Cardiac muscle cell (in vitro differentiated cells and primary cell): ENCODE results near the gene TIMM22. TPM values are rescaled to one million over a fixed set of nuclear protein-coding genes. Genes with fewer than 3 reads are reported as not detected.

ENCODE experiments used
- DNase-seq, 2 donors: peaks; one replicate each; pipeline versions ENCODE4 v3.0.0 to v3.0.0-alpha.2; 2010 to 2017; ENCODE audit warnings: low read depth in 1 of 2, low spot score in 1 of 2
- H3K27ac ChIP-seq: fragments of 200-600 bp; sonication (generic); 2 replicates; pipeline ENCODE4 v1.5.1; 2016
- H3K27me3 ChIP-seq: fragments of 200-600 bp; sonication (generic); 2 replicates; pipeline ENCODE4 v1.6.0; 2016; ENCODE audit warnings: control low read depth
- H3K36me3 ChIP-seq: fragments of 200-600 bp; sonication (generic); 2 replicates; pipeline ENCODE4 v1.5.1; 2016; ENCODE audit warnings: control low read depth
- H3K4me1 ChIP-seq: fragments of 200-600 bp; sonication (generic); 2 replicates; pipeline ENCODE4 v1.8.1; 2017; ENCODE audit warnings: low read depth, mild to moderate bottlenecking, mixed run types
- H3K4me3 ChIP-seq: fragments of 200-600 bp; sonication (generic); 2 replicates; pipeline ENCODE4 v1.5.1; 2016; ENCODE audit warnings: mild to moderate bottlenecking
- H3K9me3 ChIP-seq: fragments of 200-600 bp; sonication (generic); 2 replicates; pipeline ENCODE4 v1.5.1; 2017; ENCODE audit warnings: low read depth, mild to moderate bottlenecking, control low read depth
- CTCF ChIP-seq: IDR thresholded peaks from 2 replicates; pipeline ENCODE4 v1.5.1; 2012; ENCODE audit warnings: low read depth, mild to moderate bottlenecking, low read length
- polyA plus RNA-seq: library from polyadenylated mRNA; unstranded; fragments of >200 nt; fragmentation: Nextera tagmentation; extraction: Ambion mirVana; gene quantifications from 2 replicates; pipeline ENCODE4 v1.2.1, GENCODE V29; 2016
- total RNA-seq: library from RNA; depleted of rRNA; stranded (reverse); fragments of >200 nt; gene quantifications from 2 replicates; pipeline ENCODE4 v1.2.3, GENCODE V29; 2016

The TIMM22 gene
- total and polyA plus RNA-seq, 2 experiments from 2014 or later: 28.4 to 33.1 TPM

DNA sequence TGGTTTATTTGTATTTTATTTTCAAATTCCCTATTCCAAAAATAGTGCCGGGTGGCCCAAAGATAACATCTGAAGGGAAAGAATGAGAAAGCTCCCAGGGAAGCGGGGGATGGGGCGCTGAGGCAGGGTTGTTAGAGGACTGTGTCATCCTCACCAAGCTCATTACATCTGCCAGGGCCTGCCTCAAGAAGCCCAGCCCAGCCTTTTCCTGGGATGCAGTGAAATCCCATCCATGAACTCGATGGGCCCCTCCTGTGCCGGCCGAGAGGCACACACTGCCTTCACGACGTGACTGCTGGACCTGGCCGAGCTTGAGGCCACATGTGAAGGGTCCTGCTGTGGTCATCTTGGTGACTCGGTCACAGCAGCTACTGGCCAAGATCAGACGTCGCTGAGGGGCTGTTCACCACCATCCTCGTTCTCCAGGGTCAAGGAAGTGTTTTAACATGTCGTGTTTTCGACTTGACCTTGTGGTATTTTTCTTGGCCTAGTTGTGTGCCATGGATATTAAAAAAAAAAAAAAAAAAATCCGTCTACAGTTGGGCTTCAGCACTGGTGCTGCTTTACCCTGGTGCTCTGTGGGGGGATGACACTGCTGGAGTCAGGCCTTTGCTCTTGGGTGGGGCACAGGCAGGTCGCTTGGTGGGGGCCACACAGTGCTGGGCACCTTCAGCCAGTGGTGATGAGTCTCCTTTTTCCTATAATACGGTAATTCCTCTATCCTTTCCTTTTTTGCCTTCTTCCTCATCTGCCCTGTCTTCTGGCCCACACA lies 4.9 kb downstream of the TIMM22 start:
- H3K4me1 ChIP-seq: peaks cover 22% of the 10 kb centered on the region

DNA sequence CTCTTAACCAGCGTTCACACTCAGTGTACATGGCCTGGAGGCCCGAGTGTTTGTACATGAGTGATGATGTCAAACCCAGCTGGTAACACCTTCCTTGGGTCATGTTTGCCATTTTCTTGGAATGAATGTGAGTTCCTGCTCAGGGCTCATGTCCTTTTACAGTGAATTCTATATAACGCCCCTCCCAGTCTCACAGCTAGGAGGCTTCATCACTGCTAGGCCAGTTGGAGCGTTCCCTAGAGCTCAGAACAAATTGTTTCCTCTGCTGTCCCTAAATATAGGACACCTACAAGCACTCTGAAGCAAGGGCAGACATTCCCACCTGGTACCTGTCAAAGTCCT lies 5.5 kb downstream of the TIMM22 start:
- peaks cover 35% of the 10 kb centered on the region for H3K36me3 ChIP-seq
- no peaks in the 10 kb centered on the region for H3K27me3 ChIP-seq
- no peaks in the 10 kb centered on the region for H3K9me3 ChIP-seq
- H3K4me3 ChIP-seq: no peak overlapping the region
- H3K4me1 ChIP-seq: peaks cover 22% of the 10 kb centered on the region
- H3K27ac ChIP-seq: peak overlapping the region; percentile 76
- DNase-seq: no peak
- no peak for TF ChIP-seq CTCF

More for the DNA sequence above, 4.9 kb downstream of the TIMM22 start:
- H3K27ac ChIP-seq: peak overlapping the region; percentile 76
- TF ChIP-seq CTCF: no peak
- DNase-seq: peak in 1 of 2 donors; percentile 60
- no peak overlapping the region for H3K4me3 ChIP-seq
- H3K36me3 ChIP-seq: peaks cover 31% of the 10 kb centered on the region
- no peaks in the 10 kb centered on the region for H3K27me3 ChIP-seq
- H3K9me3 ChIP-seq: no peaks in the 10 kb centered on the region

GRCh38 chr17:1002771-1003555 lies 6.0 kb downstream of the TIMM22 start:
- peak overlapping the region; percentile 76 for H3K27ac ChIP-seq

DNA sequence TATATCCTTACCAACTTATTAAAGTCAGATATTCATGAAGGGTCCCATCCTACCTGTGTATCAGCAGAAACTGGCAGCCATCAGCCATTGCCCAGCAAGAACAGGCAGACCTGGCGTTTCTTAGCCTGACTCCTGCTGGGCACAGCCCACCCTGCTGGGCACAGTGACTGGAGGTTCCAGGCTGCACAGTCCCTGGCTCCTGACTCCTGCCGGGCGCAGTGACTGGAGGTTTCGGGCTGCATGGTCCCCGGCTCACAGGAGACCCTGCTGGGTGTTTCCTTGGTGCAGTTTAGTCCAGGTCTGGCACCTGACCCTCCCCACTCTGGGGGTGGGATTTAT lies 6.7 kb downstream of the TIMM22 start:
- DNase-seq: no peak
- peaks cover 38% of the 10 kb centered on the region for H3K36me3 ChIP-seq

More at GRCh38 chr17:1002771-1003555, 6.0 kb downstream of the TIMM22 start:
- Histone ChIP-seq H3K36me3 (peaks cover 38% of the 10 kb centered on the region), H3K4me3 (no peak overlapping the region), H3K9me3 (no peaks in the 10 kb centered on the region), H3K4me1 (peaks cover 19% of the 10 kb centered on the region), H3K27me3 (no peaks in the 10 kb centered on the region)
- TF ChIP-seq CTCF: no peak
- peak in 1 of 2 donors; percentile 37 for DNase-seq

More for the DNA sequence above, 6.7 kb downstream of the TIMM22 start:
- no peak for TF ChIP-seq CTCF
- peaks cover 16% of the 10 kb centered on the region for H3K4me1 ChIP-seq
- H3K27me3 ChIP-seq: no peaks in the 10 kb centered on the region
- H3K9me3 ChIP-seq: no peaks in the 10 kb centered on the region
- peak overlapping the region; percentile 76 for H3K27ac ChIP-seq
- H3K4me3 ChIP-seq: no peak overlapping the region
